Caco-2 (cell line): Measurements from ENCODE around the gene GRB10. TPM values are rescaled to one million over a fixed set of nuclear protein-coding genes. Genes with fewer than 3 reads are reported as not detected.

Experiments used
- BruUV-seq: library from RNA; stranded (reverse); fragments of 400-500 nt; replicated peaks from 2 replicates; lab custom pipeline; 2021; lab: Mats Ljungman, UMichigan
- CTCF ChIA-PET: fragments of 300-600 bp; sonication (Branson Sonifier 250); formaldehyde crosslinking; loops from one replicate; lab custom pipeline; 2022; ENCODE audit warnings: antibody characterized with exemption; lab: Charles Lee
- POLR2A ChIA-PET: fragments of 300-600 bp; sonication (Branson Sonifier 250); formaldehyde crosslinking; loops from one replicate; lab custom pipeline; 2022; ENCODE audit warnings: antibody characterized with exemption; lab: Charles Lee
- DNase-seq, 2 experiments: peaks; one replicate each; pipeline versions ENCODE4 v3.0.0 to v3.0.0-alpha.2; 2020 to 2022
- H3K27me3 ChIP-seq: replicated peaks from 2 replicates; pipeline ENCODE4 v1.6.0; 2011; ENCODE audit warnings: low read length; ENCODE audit not compliant: control insufficient read depth, insufficient read depth
- H3K36me3 ChIP-seq: 2 replicates; pipeline ENCODE4 v1.5.1; 2011; ENCODE audit warnings: low read length; ENCODE audit not compliant: control insufficient read depth, insufficient read depth
- H3K4me1 ChIP-seq: fragments of 250-450 bp; sonication (Bioruptor Pico); 2 replicates; pipeline ENCODE4 v1.5.1; 2020; ENCODE audit warnings: mild to moderate bottlenecking
- H3K4me3 ChIP-seq: 2 replicates; pipeline ENCODE4 v1.5.1; 2011; ENCODE audit warnings: low read depth, mild to moderate bottlenecking, control low read depth, low read length
- H3K9me3 ChIP-seq: fragments of 250-450 bp; sonication (Bioruptor Pico); 2 replicates; pipeline ENCODE4 v1.5.1; 2020; ENCODE audit warnings: mild to moderate bottlenecking, moderate library complexity
- H3K27ac Mint-ChIP-seq: one replicate; pipeline ENCODE4 v1.8.0; 2022; ENCODE audit warnings: mixed read lengths; ENCODE audit not compliant: unreplicated experiment
- H3K27me3 Mint-ChIP-seq: one replicate; pipeline ENCODE4 v1.8.0; 2022; ENCODE audit warnings: mixed read lengths; ENCODE audit not compliant: insufficient read depth, unreplicated experiment
- H3K36me3 Mint-ChIP-seq: one replicate; pipeline ENCODE4 v1.8.0; 2022; ENCODE audit warnings: mild to moderate bottlenecking, mixed read lengths; ENCODE audit not compliant: insufficient read depth, unreplicated experiment
- H3K4me1 Mint-ChIP-seq: one replicate; pipeline ENCODE4 v1.8.0; 2022; ENCODE audit warnings: low read depth, mixed read lengths; ENCODE audit not compliant: unreplicated experiment
- H3K4me3 Mint-ChIP-seq: one replicate; pipeline ENCODE4 v1.8.0; 2022; ENCODE audit warnings: mild to moderate bottlenecking, moderate library complexity, mixed read lengths; ENCODE audit not compliant: unreplicated experiment
- H3K9me3 Mint-ChIP-seq: one replicate; pipeline ENCODE4 v1.8.0; 2022; ENCODE audit warnings: mixed read lengths; ENCODE audit not compliant: unreplicated experiment
- CTCF ChIP-seq, 2 experiments: fragments of 200-600 bp in 1 of 2; IDR thresholded peaks; 1 replicate in 1 of 2; 2 replicates in 1 of 2; pipeline versions ENCODE4 v1.5.1 to v1.8.0; 2011 to 2022; ENCODE audit warnings: antibody characterized with exemption in 1 of 2, control low read depth in 1 of 2, inconsistent platforms in 1 of 2, low read depth in 1 of 2, low read length in 1 of 2, mild to moderate bottlenecking in 1 of 2, moderate library complexity in 1 of 2; ENCODE audit not compliant: insufficient read depth in 1 of 2, severe bottlenecking in 1 of 2, unreplicated experiment in 1 of 2
- intact Hi-C: fragments of 100-400 bp; cut with micrococcal nuclease; formaldehyde crosslinking; loops from one replicate; pipeline ENCODE4 v1.10.0; 2022; ENCODE audit not compliant: unreplicated experiment
- total RNA-seq: library from RNA; stranded (reverse); gene quantifications from 2 replicates; pipeline ENCODE4 v1.2.3, GENCODE V29; 2022

The GRB10 gene
- total RNA-seq, 1 experiment from 2014 or later: 79.3 TPM

- intact Hi-C loops: no loop called here
- Mint-ChIP-seq H3K27ac (no peak overlapping the region), H3K4me1 (peaks cover 23% of the 10 kb centered on the region), H3K36me3 (peaks cover 13% of the 10 kb centered on the region), H3K9me3 (no peaks in the 10 kb centered on the region), H3K4me3 (no peak overlapping the region), H3K27me3 (no peaks in the 10 kb centered on the region)
- Histone ChIP-seq H3K4me3 (no peak overlapping the region), H3K4me1 (peaks cover 26% of the 10 kb centered on the region), H3K36me3 (no peaks in the 10 kb centered on the region; the same call in 1 of the 2 replicates), H3K27me3 (no peaks in the 10 kb centered on the region), H3K9me3 (no peaks in the 10 kb centered on the region)
- DNase-seq: no peak
- no peak for TF ChIP-seq CTCF (IDR thresholded peaks at IDR 0.05; ENCODE audit: insufficient read depth in 1 of 2, low read depth in 1 of 2, low read length in 1 of 2, severe bottlenecking in 1 of 2, unreplicated experiment in 1 of 2)
- ChIA-PET POLR2A (no interaction called here), CTCF (no interaction called here)
- no TSS peak for BruUV-seq
Measured at GRCh38 chr7:50723173-50723572, 59.5 kb downstream of the GRB10 start.

DNA sequence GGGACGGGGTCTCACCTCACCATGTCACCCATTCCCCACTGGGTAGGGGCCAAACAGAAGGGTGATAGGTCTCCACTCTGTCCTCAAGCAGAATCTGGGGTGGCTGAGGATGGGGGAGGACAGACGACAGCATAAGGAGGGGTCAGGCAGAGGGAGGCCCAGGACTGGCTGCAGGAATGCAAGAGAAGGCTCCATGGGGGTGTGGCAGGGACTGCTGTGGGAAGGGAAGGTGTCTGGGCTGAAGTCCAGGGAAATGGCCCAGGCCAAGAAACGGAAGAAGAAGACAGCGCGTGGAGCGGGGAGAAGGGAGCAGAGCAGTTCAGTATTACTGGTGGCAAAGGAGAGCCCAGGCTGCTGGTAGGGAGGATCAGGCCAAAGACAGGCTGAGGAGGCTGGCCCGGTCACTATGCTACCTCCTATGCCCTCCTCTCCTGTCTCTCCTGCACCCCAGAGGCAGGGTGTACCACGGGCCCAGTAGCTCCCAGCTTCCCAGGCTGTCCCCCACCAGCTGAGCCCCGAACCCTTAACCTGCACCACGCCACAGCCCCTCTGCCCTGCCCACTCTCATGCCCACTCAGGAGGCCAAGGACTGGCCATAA is 60.9 kb downstream of the GRB10 start:
- peaks cover 13% of the 10 kb centered on the region for H3K36me3 Mint-ChIP-seq
- no TSS peak for BruUV-seq
- Histone ChIP-seq H3K27me3 (no peaks in the 10 kb centered on the region), H3K4me1 (peaks cover 29% of the 10 kb centered on the region), H3K4me3 (no peak overlapping the region), H3K9me3 (no peaks in the 10 kb centered on the region), H3K36me3 (no peaks in the 10 kb centered on the region; the same call in 1 of the 2 replicates)
- no peak overlapping the region for H3K4me3 Mint-ChIP-seq
- no peaks in the 10 kb centered on the region for H3K9me3 Mint-ChIP-seq
- ChIA-PET POLR2A (no interaction called here), CTCF (no interaction called here)
- H3K4me1 Mint-ChIP-seq: peaks cover 25% of the 10 kb centered on the region
- peak overlapping the region; percentile 15 for H3K27ac Mint-ChIP-seq
- TF ChIP-seq CTCF (IDR thresholded peaks at IDR 0.05; ENCODE audit: insufficient read depth in 1 of 2, low read depth in 1 of 2, low read length in 1 of 2, severe bottlenecking in 1 of 2, unreplicated experiment in 1 of 2): no peak
- no peak for DNase-seq
- intact Hi-C loops: no loop called here
- no peaks in the 10 kb centered on the region for H3K27me3 Mint-ChIP-seq

- CTCF ChIA-PET: no interaction called here
- DNase-seq: no peak
Measured at GRCh38 chr7:50721160-50721559, 61.5 kb downstream of the GRB10 start.

More at GRCh38 chr7:50721160-50721559, 61.5 kb downstream of the GRB10 start:
- Mint-ChIP-seq H3K27ac (peak overlapping the region; percentile 15), H3K36me3 (peaks cover 13% of the 10 kb centered on the region), H3K4me1 (peaks cover 25% of the 10 kb centered on the region), H3K4me3 (no peak overlapping the region), H3K9me3 (no peaks in the 10 kb centered on the region), H3K27me3 (no peaks in the 10 kb centered on the region)
- Histone ChIP-seq H3K4me3 (no peak overlapping the region), H3K36me3 (no peaks in the 10 kb centered on the region; the same call in 1 of the 2 replicates), H3K4me1 (peaks cover 29% of the 10 kb centered on the region), H3K27me3 (no peaks in the 10 kb centered on the region), H3K9me3 (no peaks in the 10 kb centered on the region)
- POLR2A ChIA-PET: no interaction called here
- intact Hi-C loops: no loop called here
- no peak for TF ChIP-seq CTCF (IDR thresholded peaks at IDR 0.05; ENCODE audit: insufficient read depth in 1 of 2, low read depth in 1 of 2, low read length in 1 of 2, severe bottlenecking in 1 of 2, unreplicated experiment in 1 of 2)
- BruUV-seq: no TSS peak
